HK-2 (cell line): Measurements from ENCODE around the gene OR51B4.
"Not testable (repeated sequence)": the region's sequence is repeated elsewhere in the genome, so short reads cannot be mapped to it uniquely, and the experiment has no call there.

Source experiments
- DNase-seq: peaks from one replicate; pipeline ENCODE4 v3.0.0-alpha.2; 2018; ENCODE audit not compliant: unreplicated experiment

Gene OR51B4

GRCh38 chr11:5294342-5294995, 7.3 kb downstream of the OR51B4 start:
- not testable (repeated sequence) for DNase-seq

GRCh38 chr11:5293028-5293427, 8.7 kb downstream of the OR51B4 start:
- no peak for DNase-seq

GRCh38 chr11:5291207-5291838, 10.4 kb downstream of the OR51B4 start:
- no peak for DNase-seq

- no peak for DNase-seq
These were observed 11.6 kb downstream of the OR51B4 start for GRCh38 chr11:5290106-5290505.

GRCh38 chr11:5289696-5290095, 12.1 kb downstream of the OR51B4 start:
- DNase-seq: no peak

GRCh38 chr11:5288906-5289550, 12.7 kb downstream of the OR51B4 start:
- DNase-seq: no peak

GRCh38 chr11:5288108-5288905, 13.4 kb downstream of the OR51B4 start:
- DNase-seq: no peak

GRCh38 chr11:5286901-5287300, 14.8 kb downstream of the OR51B4 start:
- no peak for DNase-seq

- DNase-seq: no peak
These were observed 15.4 kb downstream of the OR51B4 start for GRCh38 chr11:5286351-5286750.

GRCh38 chr11:5285703-5286340, 15.9 kb downstream of the OR51B4 start:
- no peak for DNase-seq

- DNase-seq: no peak
These were observed 17.1 kb downstream of the OR51B4 start for GRCh38 chr11:5284637-5285036.

GRCh38 chr11:5283882-5284281, 17.9 kb downstream of the OR51B4 start:
- no peak for DNase-seq

- DNase-seq: no peak
These were observed 18.7 kb downstream of the OR51B4 start for GRCh38 chr11:5283086-5283485.

- DNase-seq: no peak
These were observed 19.1 kb downstream of the OR51B4 start for GRCh38 chr11:5282628-5283027.

GRCh38 chr11:5281596-5281995, 20.1 kb downstream of the OR51B4 start:
- DNase-seq: no peak

GRCh38 chr11:5280582-5281102, 21.1 kb downstream of the OR51B4 start:
- DNase-seq: peak; percentile 10

GRCh38 chr11:5279471-5280090, 22.2 kb downstream of the OR51B4 start:
- no peak for DNase-seq

GRCh38 chr11:5277807-5278382, 23.9 kb downstream of the OR51B4 start:
- DNase-seq: no peak

GRCh38 chr11:5276697-5277096, 25.0 kb downstream of the OR51B4 start:
- DNase-seq: no peak

- no peak for DNase-seq
These were observed 26.2 kb downstream of the OR51B4 start for GRCh38 chr11:5275369-5276110.
